B cell (primary cell): ENCODE results near the gene CELSR3.

ENCODE experiments used
- CTCF ChIP-seq: fragments of 200-600 bp; IDR thresholded peaks from one replicate; pipeline ENCODE4 v1.8.0; 2022; ENCODE audit warnings: antibody characterized with exemption, mild to moderate bottlenecking
- EZH2 ChIP-seq: IDR thresholded peaks from 2 replicates; pipeline ENCODE4 v1.6.1; 2012; ENCODE audit warnings: borderline replicate concordance, low read depth, mild to moderate bottlenecking, moderate library complexity, low read length; ENCODE audit not compliant: insufficient read depth, poor library complexity, severe bottlenecking

GRCh38 chr3:48698891-48699290 is 36.2 kb upstream of the CELSR3 start:
- TF ChIP-seq EZH2 (no peak), CTCF (no peak)
